CD14-positive monocyte (primary cell): ENCODE results near the gene TMEM132D. TPM values are rescaled to one million over a fixed set of nuclear protein-coding genes. Genes with fewer than 3 reads are reported as not detected.

Source experiments
- DNase-seq, 3 donors: peaks; one replicate each; pipeline ENCODE4 v3.0.0-alpha.2; 2011 to 2022
- H2AFZ ChIP-seq: 2 replicates; pipeline ENCODE4 v1.6.0; 2012; ENCODE audit warnings: mild to moderate bottlenecking, low read depth, low read length, inconsistent platforms; ENCODE audit not compliant: insufficient read depth, poor library complexity, severe bottlenecking
- H3K27ac ChIP-seq, 2 donors: 1 replicate in 1 of 2; 2 replicates in 1 of 2; pipeline ENCODE4 v1.5.1; 2012 to 2013; ENCODE audit warnings: low read length in 2 of 2, control low read depth in 1 of 2, inconsistent platforms in 1 of 2, low read depth in 1 of 2, mild to moderate bottlenecking in 1 of 2
- H3K27me3 ChIP-seq, 2 donors: one replicate each; pipeline versions ENCODE4 v1.6.0 to v1.6.1; 2011 to 2013; ENCODE audit warnings: low read length in 2 of 2; ENCODE audit not compliant: control insufficient read depth in 2 of 2, insufficient read depth in 2 of 2
- H3K36me3 ChIP-seq, 2 donors: replicated peaks in 1 of 2; 1 replicate in 1 of 2; 2 replicates in 1 of 2; pipeline versions ENCODE4 v1.5.1 to v1.6.1; 2012 to 2013; ENCODE audit warnings: low read length in 2 of 2, control low read depth in 1 of 2, inconsistent platforms in 1 of 2, mild to moderate bottlenecking in 1 of 2; ENCODE audit not compliant: insufficient read depth in 2 of 2, control insufficient read depth in 1 of 2
- H3K4me1 ChIP-seq, 2 donors: 1 replicate in 1 of 2; 2 replicates in 1 of 2; pipeline versions ENCODE4 v1.5.1 to v1.6.1; 2012 to 2013; ENCODE audit warnings: low read length in 2 of 2, control low read depth in 1 of 2, inconsistent platforms in 1 of 2, mild to moderate bottlenecking in 1 of 2, moderate library complexity in 1 of 2; ENCODE audit not compliant: insufficient read depth in 2 of 2, control insufficient read depth in 1 of 2
- H3K4me2 ChIP-seq: replicated peaks from 2 replicates; pipeline ENCODE3; 2012; ENCODE audit warnings: low read length, moderate library complexity, mild to moderate bottlenecking; ENCODE audit not compliant: poor library complexity, severe bottlenecking; ENCODE audit errors: extremely low read depth
- H3K4me3 ChIP-seq, 3 experiments: fragments of 200-600 bp in 1 of 3; sonication (generic) in 1 of 3; replicated peaks in 1 of 3; 1 replicate in 2 of 3; 2 replicates in 1 of 3; pipeline ENCODE4 v1.5.1; 2011 to 2013; ENCODE audit warnings: low read length in 3 of 3, mild to moderate bottlenecking in 3 of 3, control low read depth in 2 of 3, low read depth in 2 of 3, inconsistent platforms in 1 of 3, moderate library complexity in 1 of 3
- H3K79me2 ChIP-seq: 2 replicates; pipeline ENCODE4 v1.6.0; 2012; ENCODE audit warnings: mild to moderate bottlenecking, control low read depth, inconsistent platforms, low read length, moderate library complexity; ENCODE audit not compliant: insufficient read depth
- H3K9ac ChIP-seq: 2 replicates; pipeline ENCODE4 v1.6.0; 2017; ENCODE audit warnings: low read length, mild to moderate bottlenecking; ENCODE audit not compliant: insufficient read depth, poor library complexity, severe bottlenecking
- H3K9me3 ChIP-seq, 2 donors: replicated peaks in 1 of 2; 1 replicate in 1 of 2; 2 replicates in 1 of 2; pipeline versions ENCODE4 v1.5.1 to v1.6.1; 2012 to 2013; ENCODE audit warnings: low read length in 2 of 2, control low read depth in 1 of 2; ENCODE audit not compliant: control insufficient read depth in 1 of 2, insufficient read depth in 1 of 2
- H4K20me1 ChIP-seq: 2 replicates; pipeline ENCODE4 v1.6.0; 2012; ENCODE audit warnings: mild to moderate bottlenecking, low read length, control low read depth, moderate library complexity; ENCODE audit not compliant: insufficient read depth
- H3K27ac Mint-ChIP-seq, 7 donors: one replicate each; pipeline ENCODE4 v1.8.0; 2020; ENCODE audit warnings: mild to moderate bottlenecking in 7 of 7, mixed read lengths in 7 of 7, moderate library complexity in 6 of 7, inconsistent platforms in 2 of 7
- H3K27me3 Mint-ChIP-seq, 3 donors: one replicate each; pipeline ENCODE4 v1.8.0; 2021 to 2022; ENCODE audit warnings: low read depth in 3 of 3, mild to moderate bottlenecking in 3 of 3, mixed read lengths in 3 of 3, moderate library complexity in 3 of 3, inconsistent platforms in 1 of 3
- H3K36me3 Mint-ChIP-seq, 2 donors: one replicate each; pipeline ENCODE4 v1.8.0; 2020; ENCODE audit warnings: mixed read lengths in 2 of 2, inconsistent platforms in 1 of 2, mild to moderate bottlenecking in 1 of 2
- H3K4me1 Mint-ChIP-seq: one replicate; pipeline ENCODE4 v1.8.0; 2020; ENCODE audit warnings: mild to moderate bottlenecking, mixed read lengths
- H3K4me3 Mint-ChIP-seq, 2 donors: one replicate each; pipeline ENCODE4 v1.8.0; 2020; ENCODE audit warnings: mild to moderate bottlenecking in 2 of 2, mixed read lengths in 2 of 2, moderate library complexity in 1 of 2
- H3K9me3 Mint-ChIP-seq, 7 donors: one replicate each; pipeline ENCODE4 v1.8.0; 2020 to 2022; ENCODE audit warnings: mixed read lengths in 7 of 7, mild to moderate bottlenecking in 6 of 7, moderate library complexity in 6 of 7, inconsistent platforms in 2 of 7
- WGBS: methylation state at CpG from one replicate; pipeline ENCODE4 v1.1.5; 2013; ENCODE audit warnings: missing lambda C conversion rate; ENCODE audit not compliant: insufficient coverage; 5-methylcytosine and 5-hydroxymethylcytosine counted together
- intact Hi-C, 2 donors: fragments of 100-400 bp; cut with micrococcal nuclease; formaldehyde crosslinking; loops; one replicate each; pipeline versions ENCODE4 v1.15.0 to v1.15.1; 2023
- polyA plus RNA-seq, 3 donors: library from polyadenylated mRNA; depleted of rRNA in 1 of 3; unstranded in 2 of 3; stranded (reverse) in 1 of 3; fragments of 300-500 nt in 2 of 3; fragments of >200 nt in 1 of 3; fragmentation: Illumina TruSeq in 2 of 3; gene quantifications; 1 replicate in 2 of 3; 2 replicates in 1 of 3; pipeline ENCODE4 v1.2.3, GENCODE V29; 2012 to 2021
- TF ChIP-seq, protein P1 (sequence below): fragments of 200-600 bp; IDR thresholded peaks from one replicate; pipeline ENCODE4 v1.8.0; 2022; ENCODE audit warnings: antibody characterized with exemption, mild to moderate bottlenecking

TMEM132D gene
- polyA plus RNA-seq, 3 donors, result 0.04 TPM; not detected in 2

DNA sequence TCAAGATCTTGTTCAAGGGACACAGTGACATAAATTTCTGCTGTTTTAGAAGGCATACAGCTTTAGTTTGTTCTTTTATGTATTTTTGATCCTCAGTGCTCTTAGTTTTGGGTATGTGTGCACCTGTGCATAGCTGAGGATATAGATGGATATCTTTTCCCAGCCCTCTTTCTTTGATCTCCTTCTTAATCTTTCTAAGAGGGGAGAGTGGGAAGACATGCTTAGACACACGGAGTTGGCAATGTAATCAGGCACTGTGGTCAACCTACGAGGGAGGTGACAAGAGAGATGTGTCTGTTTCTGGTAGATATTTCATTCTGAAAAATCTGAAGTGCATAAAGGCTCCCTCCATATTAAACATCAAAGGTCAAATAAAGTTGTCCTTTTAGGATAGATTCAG lies 340.6 kb downstream of the TMEM132D start:
- H3K79me2 ChIP-seq, result no peaks in the 10 kb centered on the region
- Mint-ChIP-seq H3K36me3 (no peaks in the 10 kb centered on the region), H3K27ac (no peak overlapping the region), H3K4me3 (no peak overlapping the region), H3K27me3 (no peaks in the 10 kb centered on the region), H3K4me1 (no peaks in the 10 kb centered on the region), H3K9me3 (peaks cover 0 to 5% (median 3%) of the 10 kb centered on the region in 7 donors)
- H3K9me3 ChIP-seq, result peaks cover 0 to 8% of the 10 kb centered on the region in 2 donors
- no peak overlapping the region for H2AFZ ChIP-seq
- H3K9ac ChIP-seq, result no peak overlapping the region
- no peak overlapping the region for H3K27ac ChIP-seq
- no peak overlapping the region for H3K4me3 ChIP-seq
- H3K27me3 ChIP-seq, result no peaks in the 10 kb centered on the region
- DNase-seq, result no peak
- no peaks in the 10 kb centered on the region for H4K20me1 ChIP-seq
- no CpG with 5 or more reads among the region's 2 CpGs for WGBS
- H3K4me2 ChIP-seq, result no peak overlapping the region
- TF ChIP-seq, protein P1, sequence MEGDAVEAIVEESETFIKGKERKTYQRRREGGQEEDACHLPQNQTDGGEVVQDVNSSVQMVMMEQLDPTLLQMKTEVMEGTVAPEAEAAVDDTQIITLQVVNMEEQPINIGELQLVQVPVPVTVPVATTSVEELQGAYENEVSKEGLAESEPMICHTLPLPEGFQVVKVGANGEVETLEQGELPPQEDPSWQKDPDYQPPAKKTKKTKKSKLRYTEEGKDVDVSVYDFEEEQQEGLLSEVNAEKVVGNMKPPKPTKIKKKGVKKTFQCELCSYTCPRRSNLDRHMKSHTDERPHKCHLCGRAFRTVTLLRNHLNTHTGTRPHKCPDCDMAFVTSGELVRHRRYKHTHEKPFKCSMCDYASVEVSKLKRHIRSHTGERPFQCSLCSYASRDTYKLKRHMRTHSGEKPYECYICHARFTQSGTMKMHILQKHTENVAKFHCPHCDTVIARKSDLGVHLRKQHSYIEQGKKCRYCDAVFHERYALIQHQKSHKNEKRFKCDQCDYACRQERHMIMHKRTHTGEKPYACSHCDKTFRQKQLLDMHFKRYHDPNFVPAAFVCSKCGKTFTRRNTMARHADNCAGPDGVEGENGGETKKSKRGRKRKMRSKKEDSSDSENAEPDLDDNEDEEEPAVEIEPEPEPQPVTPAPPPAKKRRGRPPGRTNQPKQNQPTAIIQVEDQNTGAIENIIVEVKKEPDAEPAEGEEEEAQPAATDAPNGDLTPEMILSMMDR, result no peak
- H3K36me3 ChIP-seq, result no peaks in the 10 kb centered on the region
- intact Hi-C loops, result no loop called here
- no peaks in the 10 kb centered on the region for H3K4me1 ChIP-seq

DNA sequence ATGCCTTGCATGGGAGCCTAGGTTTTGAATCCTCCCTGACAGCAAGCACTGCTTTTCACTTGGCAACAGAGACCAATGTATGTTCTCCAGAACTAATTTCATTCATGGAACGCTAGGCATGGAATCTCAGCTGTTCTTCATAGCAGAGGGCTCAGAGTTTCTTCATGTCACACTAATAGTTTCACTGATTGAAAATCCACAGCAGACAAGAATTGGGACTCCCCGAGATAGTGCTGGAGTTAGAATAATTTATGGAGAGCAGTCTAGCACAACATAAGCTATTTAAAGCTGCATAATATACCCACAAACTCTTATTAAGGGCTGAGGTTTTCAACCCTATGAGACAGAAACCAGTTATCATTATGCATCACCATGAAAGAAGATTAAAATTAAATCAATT lies 342.5 kb downstream of the TMEM132D start:
- Mint-ChIP-seq H3K36me3 (no peaks in the 10 kb centered on the region), H3K9me3 (peaks cover 0 to 6% (median 3%) of the 10 kb centered on the region in 7 donors), H3K4me1 (no peaks in the 10 kb centered on the region), H3K27ac (no peak overlapping the region), H3K4me3 (no peak overlapping the region), H3K27me3 (no peaks in the 10 kb centered on the region)
- no peaks in the 10 kb centered on the region for H3K4me1 ChIP-seq
- H3K36me3 ChIP-seq, result no peaks in the 10 kb centered on the region
- no peak overlapping the region for H3K4me2 ChIP-seq
- TF ChIP-seq, protein P1, result no peak
- no peak overlapping the region for H3K4me3 ChIP-seq
- DNase-seq, result no peak
- no peaks in the 10 kb centered on the region for H3K79me2 ChIP-seq
- intact Hi-C loops, result no loop called here
- no CpG with 5 or more reads among the region's 2 CpGs for WGBS
- H3K27me3 ChIP-seq, result no peaks in the 10 kb centered on the region
- H3K27ac ChIP-seq, result no peak overlapping the region
- no peaks in the 10 kb centered on the region for H4K20me1 ChIP-seq
- no peak overlapping the region for H3K9ac ChIP-seq
- H2AFZ ChIP-seq, result no peak overlapping the region
- peaks cover under 1 to 14% of the 10 kb centered on the region in 2 donors for H3K9me3 ChIP-seq
